Measurements from ENCODE around the gene NEK6.

DNA sequence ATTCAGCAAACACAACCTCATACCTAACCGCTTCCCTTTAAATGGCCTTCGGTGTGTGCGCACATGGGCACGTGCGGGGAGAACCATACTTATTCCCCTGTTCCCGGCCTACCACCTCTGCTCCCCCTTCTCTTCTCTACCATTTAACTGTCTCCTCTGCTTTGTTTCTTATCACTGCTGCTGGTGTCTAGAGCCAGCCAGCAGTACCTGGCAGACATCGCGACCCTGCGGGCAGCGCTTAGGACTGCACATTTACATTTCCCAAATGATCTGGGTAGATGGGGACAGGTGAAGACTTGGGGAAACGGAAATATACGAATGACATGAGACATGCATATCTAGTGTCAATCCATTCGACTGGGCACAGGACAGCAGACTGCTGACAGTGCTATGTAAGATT lies 100.9 kb downstream of the NEK6 start:
- no peak for TF ChIP-seq YY1 (IDR thresholded peaks at IDR 0.05; ENCODE audit: insufficient read depth, insufficient read length)
- TF ChIP-seq ZNF274 (IDR thresholded peaks at IDR 0.05; ENCODE audit: low read depth, low read length): no peak
- no peak for TF ChIP-seq SUZ12 (IDR thresholded peaks at IDR 0.05; ENCODE audit: extremely low read depth, insufficient read depth, insufficient read length)

Data from NT2/D1 (cell line).